Measurements from ENCODE around the gene DOCK2.

The DOCK2 gene

DNA sequence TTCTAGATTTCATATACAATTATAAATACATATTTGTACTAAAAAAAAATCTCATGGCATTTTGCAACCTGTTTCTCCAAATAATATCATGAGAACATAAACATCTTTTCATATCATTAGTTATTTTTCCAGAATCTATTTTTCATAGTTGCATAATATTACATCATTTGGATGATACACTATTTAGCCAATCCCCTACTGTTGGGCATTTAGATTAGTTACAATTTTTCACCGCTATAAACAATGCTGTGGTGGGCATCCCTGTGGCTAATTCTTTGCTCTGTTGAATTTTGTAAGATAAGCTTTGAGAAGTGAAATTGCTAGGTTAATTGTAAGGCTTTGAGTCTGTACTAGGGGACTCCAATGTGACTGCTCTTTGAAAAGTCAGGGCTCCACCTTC, 466.4 kb downstream of the DOCK2 start:
- peaks cover 0 to 4% (median 2%) of the 10 kb centered on the region in 5 donors for H3K4me1 ChIP-seq (ENCODE audit: control insufficient read depth in 5 of 5, insufficient read depth in 5 of 5, low read length in 5 of 5)

GRCh38 chr5:170104299-170104698, 467.2 kb downstream of the DOCK2 start:
- no peaks in the 10 kb centered on the region for H3K27me3 ChIP-seq (ENCODE audit: control insufficient read depth in 5 of 5, insufficient read depth in 4 of 5, low read length in 5 of 5)
- H3K27ac ChIP-seq (ENCODE audit: low read depth, low read length), result no peak overlapping the region
- H3K9ac ChIP-seq (ENCODE audit: low read length in 5 of 5), result no peak overlapping the region
- no peaks in the 10 kb centered on the region for H3K36me3 ChIP-seq (ENCODE audit: control insufficient read depth in 5 of 5, insufficient read depth in 5 of 5, low read length in 5 of 5)
- peaks cover 0 to 4% (median 2%) of the 10 kb centered on the region in 5 donors for H3K4me1 ChIP-seq (ENCODE audit: control insufficient read depth in 5 of 5, insufficient read depth in 5 of 5, low read length in 5 of 5)
- no peak overlapping the region for H3K4me3 ChIP-seq (ENCODE audit: low read depth in 1 of 5, low read length in 5 of 5)
- peaks cover 0 to under 1% (median 0%) of the 10 kb centered on the region in 5 donors for H3K9me3 ChIP-seq (ENCODE audit: control insufficient read depth in 5 of 5, low read length in 5 of 5)

More for the DNA sequence above, 466.4 kb downstream of the DOCK2 start:
- Histone ChIP-seq H3K4me3 (ENCODE audit: low read depth in 1 of 5, low read length in 5 of 5) (no peak overlapping the region), H3K27ac (ENCODE audit: low read depth, low read length) (no peak overlapping the region), H3K9ac (ENCODE audit: low read length in 5 of 5) (no peak overlapping the region), H3K27me3 (ENCODE audit: control insufficient read depth in 5 of 5, insufficient read depth in 4 of 5, low read length in 5 of 5) (no peaks in the 10 kb centered on the region), H3K9me3 (ENCODE audit: control insufficient read depth in 5 of 5, low read length in 5 of 5) (peaks cover 0 to 6% (median 4%) of the 10 kb centered on the region in 5 donors), H3K36me3 (ENCODE audit: control insufficient read depth in 5 of 5, insufficient read depth in 5 of 5, low read length in 5 of 5) (no peaks in the 10 kb centered on the region)

DNA sequence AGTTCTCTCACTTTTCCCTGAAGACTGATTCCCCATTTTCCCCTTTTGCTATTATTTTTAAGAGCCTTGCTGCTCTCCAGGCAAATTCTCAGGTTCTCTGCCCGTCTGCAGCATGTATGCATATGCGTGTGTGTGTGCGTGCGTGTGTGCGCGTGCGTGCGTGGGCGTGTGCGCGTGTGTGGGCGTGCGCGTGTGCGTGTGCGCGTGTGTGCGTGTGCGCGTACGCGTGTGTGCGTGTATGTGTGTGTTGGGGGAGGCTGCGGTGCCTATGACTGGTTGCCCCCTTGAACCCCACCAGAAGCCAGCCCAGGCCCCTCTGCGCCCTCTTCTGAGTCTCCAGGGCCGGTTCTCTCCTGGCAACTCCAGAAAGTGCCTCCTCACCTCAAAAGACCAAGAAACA, 467.6 kb downstream of the DOCK2 start:
- H3K27me3 ChIP-seq (ENCODE audit: control insufficient read depth in 5 of 5, insufficient read depth in 4 of 5, low read length in 5 of 5), result no peaks in the 10 kb centered on the region
- no peak overlapping the region for H3K27ac ChIP-seq (ENCODE audit: low read depth, low read length)
- peaks cover 0 to 4% (median 2%) of the 10 kb centered on the region in 5 donors for H3K4me1 ChIP-seq (ENCODE audit: control insufficient read depth in 5 of 5, insufficient read depth in 5 of 5, low read length in 5 of 5)
- no peaks in the 10 kb centered on the region for H3K36me3 ChIP-seq (ENCODE audit: control insufficient read depth in 5 of 5, insufficient read depth in 5 of 5, low read length in 5 of 5)
- no peaks in the 10 kb centered on the region for H3K9me3 ChIP-seq (ENCODE audit: control insufficient read depth in 5 of 5, low read length in 5 of 5)
- no peak overlapping the region for H3K9ac ChIP-seq (ENCODE audit: low read length in 5 of 5)
- no peak overlapping the region for H3K4me3 ChIP-seq (ENCODE audit: low read depth in 1 of 5, low read length in 5 of 5)

DNA sequence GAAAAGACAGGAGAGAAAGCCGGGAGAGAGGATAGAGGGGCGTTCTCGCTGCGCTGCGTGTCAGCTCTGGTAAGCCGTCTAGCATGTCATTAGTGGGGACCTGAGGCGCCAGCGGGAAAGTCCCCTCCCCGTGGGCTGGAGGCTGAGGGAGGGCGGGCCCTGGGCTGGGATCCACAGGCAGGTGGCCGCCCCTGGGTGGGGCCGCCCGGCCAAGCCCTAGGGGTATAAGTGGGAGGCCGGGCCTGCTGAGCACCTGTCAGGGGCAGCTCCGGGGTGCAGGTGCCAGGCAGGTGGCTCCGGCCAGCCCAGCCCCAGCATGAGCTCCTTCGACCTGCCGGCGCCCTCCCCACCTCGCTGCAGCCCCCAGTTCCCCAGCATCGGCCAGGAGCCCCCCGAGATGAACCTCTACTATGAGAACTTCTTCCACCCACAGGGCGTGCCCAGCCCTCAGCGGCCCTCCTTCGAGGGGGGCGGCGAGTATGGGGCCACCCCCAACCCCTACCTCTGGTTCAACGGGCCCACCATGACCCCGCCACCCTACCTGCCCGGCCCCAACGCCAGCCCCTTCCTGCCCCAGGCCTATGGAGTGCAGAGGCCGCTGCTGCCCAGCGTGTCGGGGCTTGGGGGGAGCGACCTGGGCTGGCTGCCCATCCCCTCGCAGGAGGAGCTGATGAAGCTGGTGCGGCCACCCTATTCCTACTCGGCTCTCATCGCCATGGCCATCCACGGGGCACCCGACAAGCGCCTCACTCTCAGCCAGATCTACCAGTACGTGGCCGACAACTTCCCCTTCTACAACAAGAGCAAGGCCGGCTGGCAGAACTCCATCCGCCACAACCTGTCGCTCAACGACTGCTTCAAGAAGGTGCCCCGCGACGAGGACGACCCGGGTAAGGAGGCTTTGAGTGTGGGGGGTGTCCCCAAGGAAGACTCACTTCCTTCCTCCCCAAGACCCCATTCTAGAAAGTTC, 468.9 kb downstream of the DOCK2 start, which contains the start of gene FOXI1:
Gene FOXI1 (plus strand): TSS at position 256 of the 970 bp plus-strand sequence. CDS start 61 bp downstream, at position 317.
- Histone ChIP-seq H3K36me3 (ENCODE audit: control insufficient read depth in 5 of 5, insufficient read depth in 5 of 5, low read length in 5 of 5) (no peaks in the 10 kb centered on the region), H3K27ac (ENCODE audit: low read depth, low read length) (no peak within 1 kb of the TSS), H3K27me3 (ENCODE audit: control insufficient read depth in 5 of 5, insufficient read depth in 4 of 5, low read length in 5 of 5) (no peaks in the 10 kb centered on the region), H3K9me3 (ENCODE audit: control insufficient read depth in 5 of 5, low read length in 5 of 5) (no peaks in the 10 kb centered on the region), H3K4me1 (ENCODE audit: control insufficient read depth in 5 of 5, insufficient read depth in 5 of 5, low read length in 5 of 5) (peaks cover 0 to 4% (median 0%) of the 10 kb centered on the region in 5 donors), H3K4me3 (ENCODE audit: low read depth in 1 of 5, low read length in 5 of 5) (no peak within 1 kb of the TSS), H3K9ac (ENCODE audit: low read length in 5 of 5) (no peak within 1 kb of the TSS)

- Histone ChIP-seq H3K36me3 (ENCODE audit: control insufficient read depth in 5 of 5, insufficient read depth in 5 of 5, low read length in 5 of 5) (no peaks in the 10 kb centered on the region), H3K4me3 (ENCODE audit: low read depth in 1 of 5, low read length in 5 of 5) (no peak overlapping the region), H3K27me3 (ENCODE audit: control insufficient read depth in 5 of 5, insufficient read depth in 4 of 5, low read length in 5 of 5) (no peaks in the 10 kb centered on the region), H3K4me1 (ENCODE audit: control insufficient read depth in 5 of 5, insufficient read depth in 5 of 5, low read length in 5 of 5) (peaks cover 0 to 4% (median 0%) of the 10 kb centered on the region in 5 donors), H3K9ac (ENCODE audit: low read length in 5 of 5) (no peak overlapping the region), H3K9me3 (ENCODE audit: control insufficient read depth in 5 of 5, low read length in 5 of 5) (no peaks in the 10 kb centered on the region), H3K27ac (ENCODE audit: low read depth, low read length) (no peak overlapping the region)
Measured at GRCh38 chr5:170107674-170108073, 470.6 kb downstream of the DOCK2 start.

DNA sequence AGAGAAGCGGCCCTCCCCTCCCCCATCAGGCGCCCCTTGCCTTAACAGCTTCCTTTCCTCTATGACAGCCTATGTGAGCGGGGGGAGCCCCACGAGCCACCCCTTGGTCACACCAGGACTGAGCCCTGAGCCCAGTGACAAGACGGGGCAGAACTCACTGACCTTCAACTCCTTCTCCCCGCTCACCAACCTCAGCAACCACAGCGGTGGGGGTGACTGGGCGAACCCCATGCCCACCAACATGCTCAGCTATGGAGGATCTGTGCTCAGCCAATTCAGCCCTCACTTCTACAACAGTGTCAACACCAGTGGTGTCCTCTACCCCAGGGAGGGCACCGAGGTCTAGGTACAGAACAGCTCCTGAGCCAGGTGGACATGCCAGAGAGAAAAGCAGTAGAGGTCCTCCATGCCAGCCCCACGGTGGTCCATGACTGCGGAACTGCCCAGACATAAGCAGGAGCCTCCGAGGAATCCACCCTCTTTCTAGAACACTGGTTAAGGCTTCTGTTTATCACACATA, 471.3 kb downstream of the DOCK2 start:
- Histone ChIP-seq H3K27me3 (ENCODE audit: control insufficient read depth in 5 of 5, insufficient read depth in 4 of 5, low read length in 5 of 5) (no peaks in the 10 kb centered on the region), H3K9me3 (ENCODE audit: control insufficient read depth in 5 of 5, low read length in 5 of 5) (no peaks in the 10 kb centered on the region), H3K4me1 (ENCODE audit: control insufficient read depth in 5 of 5, insufficient read depth in 5 of 5, low read length in 5 of 5) (peaks cover 0 to 4% (median 0%) of the 10 kb centered on the region in 5 donors), H3K36me3 (ENCODE audit: control insufficient read depth in 5 of 5, insufficient read depth in 5 of 5, low read length in 5 of 5) (no peaks in the 10 kb centered on the region), H3K27ac (ENCODE audit: low read depth, low read length) (no peak overlapping the region), H3K4me3 (ENCODE audit: low read depth in 1 of 5, low read length in 5 of 5) (no peak overlapping the region), H3K9ac (ENCODE audit: low read length in 5 of 5) (no peak overlapping the region)

GRCh38 chr5:170109059-170110031, 472.3 kb downstream of the DOCK2 start:
- no peaks in the 10 kb centered on the region for H3K27me3 ChIP-seq (ENCODE audit: control insufficient read depth in 5 of 5, insufficient read depth in 4 of 5, low read length in 5 of 5)
- H3K4me3 ChIP-seq (ENCODE audit: low read depth in 1 of 5, low read length in 5 of 5), result no peak overlapping the region
- no peak overlapping the region for H3K9ac ChIP-seq (ENCODE audit: low read length in 5 of 5)
- H3K36me3 ChIP-seq (ENCODE audit: control insufficient read depth in 5 of 5, insufficient read depth in 5 of 5, low read length in 5 of 5), result no peaks in the 10 kb centered on the region
- H3K9me3 ChIP-seq (ENCODE audit: control insufficient read depth in 5 of 5, low read length in 5 of 5), result no peaks in the 10 kb centered on the region
- H3K27ac ChIP-seq (ENCODE audit: low read depth, low read length), result no peak overlapping the region
- H3K4me1 ChIP-seq (ENCODE audit: control insufficient read depth in 5 of 5, insufficient read depth in 5 of 5, low read length in 5 of 5), result peaks cover 0 to 4% (median 0%) of the 10 kb centered on the region in 5 donors

DNA sequence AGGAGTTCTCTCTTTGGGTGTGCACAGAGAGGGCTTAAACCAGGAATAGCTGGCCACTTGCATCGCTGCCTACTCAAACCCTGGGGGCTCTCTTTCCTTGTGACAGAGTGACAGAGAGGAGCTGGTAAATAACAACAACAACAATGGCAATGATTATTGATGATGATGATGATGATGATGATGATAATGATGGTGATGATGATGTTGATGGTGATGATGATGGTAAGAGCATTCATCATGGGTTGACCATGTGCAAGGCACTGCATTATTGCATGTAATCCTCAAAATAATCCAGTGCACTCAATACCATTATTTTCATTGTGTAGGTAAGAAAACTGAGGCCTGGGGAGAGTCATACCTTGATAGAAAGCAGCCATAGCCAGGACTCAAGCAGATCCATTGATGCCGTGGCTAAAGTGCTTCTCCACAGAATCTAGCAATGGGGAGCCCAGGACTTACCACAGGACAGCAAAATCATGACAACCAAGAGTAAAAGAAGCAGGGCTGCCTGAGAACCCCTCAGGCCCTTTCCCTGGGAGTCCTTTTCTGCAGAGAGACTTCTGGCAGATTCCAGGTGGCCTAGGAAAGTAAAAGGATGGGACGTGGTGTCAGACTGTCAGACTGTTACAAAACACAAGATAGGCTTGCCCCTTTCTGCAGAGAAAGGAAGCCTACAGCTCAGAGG, 473.5 kb downstream of the DOCK2 start:
- Histone ChIP-seq H3K27ac (ENCODE audit: low read depth, low read length) (no peak overlapping the region), H3K4me1 (ENCODE audit: control insufficient read depth in 5 of 5, insufficient read depth in 5 of 5, low read length in 5 of 5) (peaks cover 0 to 4% (median 0%) of the 10 kb centered on the region in 5 donors), H3K36me3 (ENCODE audit: control insufficient read depth in 5 of 5, insufficient read depth in 5 of 5, low read length in 5 of 5) (no peaks in the 10 kb centered on the region), H3K9ac (ENCODE audit: low read length in 5 of 5) (no peak overlapping the region), H3K9me3 (ENCODE audit: control insufficient read depth in 5 of 5, low read length in 5 of 5) (no peaks in the 10 kb centered on the region), H3K4me3 (ENCODE audit: low read depth in 1 of 5, low read length in 5 of 5) (no peak overlapping the region), H3K27me3 (ENCODE audit: control insufficient read depth in 5 of 5, insufficient read depth in 4 of 5, low read length in 5 of 5) (no peaks in the 10 kb centered on the region)

DNA sequence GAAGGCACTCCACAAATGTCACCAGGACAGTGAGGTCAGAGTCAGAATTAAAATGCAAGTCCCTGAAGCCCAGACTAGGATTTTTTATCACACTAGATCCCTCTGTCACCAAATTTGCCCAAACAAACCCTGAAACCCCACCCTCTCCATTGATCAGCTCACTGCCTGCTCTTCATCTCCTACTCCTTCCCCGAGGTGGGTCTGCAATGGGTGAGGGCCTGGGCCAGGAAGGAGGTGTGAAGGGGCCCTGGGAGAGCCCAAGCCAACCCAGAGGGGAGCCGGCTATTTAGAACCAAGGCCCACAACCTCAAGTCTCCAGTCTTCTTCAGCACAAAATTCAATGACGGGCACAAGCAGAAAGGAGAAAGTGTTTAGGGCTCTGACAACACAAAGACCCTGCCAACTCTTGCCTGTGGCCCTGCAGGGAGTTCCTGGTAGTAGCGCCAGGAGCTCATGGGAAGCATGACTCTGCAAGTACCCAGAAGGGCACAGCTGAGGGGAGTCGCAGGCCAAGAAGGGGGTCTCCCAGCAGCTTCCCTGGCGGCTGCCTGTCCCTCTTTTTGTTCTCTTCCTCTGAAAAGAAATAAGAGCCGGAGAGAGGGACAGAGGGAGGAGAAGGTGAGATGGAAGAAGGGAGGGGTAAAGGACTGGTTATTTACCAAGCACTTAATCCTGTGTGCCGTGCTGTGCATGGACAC, 474.2 kb downstream of the DOCK2 start:
- H3K4me3 ChIP-seq (ENCODE audit: low read depth in 1 of 5, low read length in 5 of 5), result no peak overlapping the region
- H3K9me3 ChIP-seq (ENCODE audit: control insufficient read depth in 5 of 5, low read length in 5 of 5), result peaks cover 0 to 4% (median 0%) of the 10 kb centered on the region in 5 donors
- H3K4me1 ChIP-seq (ENCODE audit: control insufficient read depth in 5 of 5, insufficient read depth in 5 of 5, low read length in 5 of 5), result peaks cover 0 to 4% (median 0%) of the 10 kb centered on the region in 5 donors
- no peak overlapping the region for H3K27ac ChIP-seq (ENCODE audit: low read depth, low read length)
- no peaks in the 10 kb centered on the region for H3K27me3 ChIP-seq (ENCODE audit: control insufficient read depth in 5 of 5, insufficient read depth in 4 of 5, low read length in 5 of 5)
- H3K36me3 ChIP-seq (ENCODE audit: control insufficient read depth in 5 of 5, insufficient read depth in 5 of 5, low read length in 5 of 5), result no peaks in the 10 kb centered on the region
- no peak overlapping the region for H3K9ac ChIP-seq (ENCODE audit: low read length in 5 of 5)

Data from subcutaneous abdominal adipose tissue (tissue), 5 donors.